GM10266 (cell line): ENCODE results near the gene MPZL1.

Experiments used
- DNase-seq: peaks from one replicate; pipeline ENCODE4 v3.0.0; 2012; ENCODE audit errors: extremely low spot score
- CTCF ChIP-seq: IDR thresholded peaks from 2 replicates; pipeline ENCODE4 v1.5.1; 2012; ENCODE audit warnings: mild to moderate bottlenecking, low read depth; ENCODE audit not compliant: control insufficient read depth, insufficient read depth; ENCODE audit errors: missing control alignments

MPZL1 gene

GRCh38 chr1:167744901-167745300 is 23.1 kb downstream of the MPZL1 start:
- TF ChIP-seq CTCF, result no peak

DNA sequence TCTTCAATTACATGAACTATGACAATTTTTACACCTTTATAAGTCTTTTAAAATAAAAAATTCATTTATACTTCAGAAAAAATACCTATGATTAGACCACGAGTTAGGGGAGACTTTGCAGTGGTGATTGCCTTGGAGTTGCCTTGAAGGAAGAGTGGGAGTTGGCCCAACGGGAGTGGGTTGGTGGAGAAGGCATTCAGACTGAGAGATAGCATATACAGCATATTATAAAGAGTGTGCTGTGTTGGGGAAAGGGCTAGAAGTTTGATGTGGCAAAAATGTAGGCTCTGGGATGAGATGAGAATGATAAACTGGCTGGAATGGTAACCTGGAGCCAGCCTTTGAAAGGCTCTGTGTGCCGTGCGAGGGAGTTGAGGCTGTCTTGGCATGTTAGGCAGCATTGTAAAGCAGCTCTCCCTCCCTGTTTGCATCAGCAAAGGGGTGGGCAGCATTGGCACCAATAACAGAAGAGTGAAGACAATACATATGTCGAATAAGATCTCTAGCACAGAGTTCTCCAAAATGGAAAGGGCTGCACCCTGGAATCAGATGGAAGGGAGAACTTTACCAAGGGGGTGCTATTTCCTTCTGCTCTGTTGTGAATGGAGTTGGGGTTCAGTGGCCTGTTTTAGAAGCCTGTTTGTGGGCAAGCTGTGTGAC is 24.4 kb downstream of the MPZL1 start:
- no peak for DNase-seq
- TF ChIP-seq CTCF, result no peak

More at GRCh38 chr1:167744901-167745300, 23.1 kb downstream of the MPZL1 start:
- no peak for DNase-seq

DNA sequence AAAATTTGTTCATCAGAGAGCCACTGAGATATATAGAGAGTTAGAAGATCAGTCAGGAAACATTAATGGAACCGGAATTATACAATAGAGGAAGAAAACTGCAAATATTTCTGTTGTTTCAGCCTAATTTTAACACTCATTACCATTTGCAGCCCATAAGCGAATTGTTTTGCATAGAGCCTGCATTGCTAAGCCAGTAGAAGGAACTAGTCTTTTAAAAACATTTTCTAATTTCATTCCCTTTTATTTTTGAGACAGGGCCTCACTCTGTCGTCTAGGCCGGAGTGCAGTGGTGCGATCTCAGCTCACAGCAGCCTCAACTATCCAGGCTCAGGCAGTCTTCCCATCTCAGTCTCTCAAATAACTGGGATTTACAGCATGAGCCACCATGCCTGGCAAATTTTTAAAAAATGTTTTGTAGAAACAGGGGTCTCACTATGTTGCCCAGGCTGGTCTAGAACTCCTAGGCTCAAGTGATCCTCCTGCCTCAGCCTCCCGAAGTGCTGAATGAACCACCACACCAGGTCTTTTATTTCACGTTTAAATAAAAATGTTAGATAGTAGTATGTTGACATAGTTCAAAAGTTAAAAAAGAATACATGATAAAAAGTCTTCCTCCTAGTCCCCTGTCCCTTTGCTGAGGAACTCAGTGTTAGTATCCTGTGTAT is 25.3 kb downstream of the MPZL1 start:
- no peak for DNase-seq
- TF ChIP-seq CTCF, result no peak

DNA sequence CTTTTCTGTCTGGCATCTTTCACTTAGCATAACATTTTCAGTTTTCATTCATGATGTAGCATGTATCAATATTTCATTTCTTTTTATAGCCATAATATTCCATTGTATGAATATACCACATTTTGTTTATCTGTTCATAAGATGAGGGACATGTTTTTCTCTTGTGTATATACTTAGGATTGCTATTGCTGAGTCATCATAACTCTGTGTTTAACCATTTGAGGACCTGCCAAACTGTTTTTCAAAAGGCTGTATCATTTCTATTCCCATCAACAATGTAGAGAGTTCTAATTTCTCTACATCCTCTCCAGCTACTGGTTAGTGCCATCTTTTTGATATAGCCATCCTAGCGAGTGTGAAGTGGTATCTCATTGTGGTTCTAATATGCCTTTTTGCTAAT is 26.2 kb downstream of the MPZL1 start:
- no peak for TF ChIP-seq CTCF
- DNase-seq, result no peak

DNA sequence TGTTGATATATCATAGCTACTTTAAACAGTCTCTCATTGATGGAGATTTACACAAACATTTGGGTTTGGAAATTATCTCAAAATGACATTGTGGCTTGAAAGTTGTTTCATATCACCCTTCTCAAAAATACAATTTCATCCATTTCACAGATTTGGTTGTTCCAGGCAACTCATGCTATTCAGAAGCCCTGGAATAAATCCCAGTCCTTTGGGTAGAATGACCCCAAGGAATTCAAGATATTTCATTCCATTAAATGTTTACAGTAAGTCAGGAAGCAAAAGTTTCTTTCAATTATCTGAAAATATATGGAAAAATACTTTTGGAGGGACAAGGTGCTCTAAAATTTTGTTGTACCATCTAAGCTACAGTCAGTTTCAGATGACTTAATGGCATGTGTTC is 27.1 kb downstream of the MPZL1 start:
- no peak for DNase-seq
- TF ChIP-seq CTCF, result no peak

DNA sequence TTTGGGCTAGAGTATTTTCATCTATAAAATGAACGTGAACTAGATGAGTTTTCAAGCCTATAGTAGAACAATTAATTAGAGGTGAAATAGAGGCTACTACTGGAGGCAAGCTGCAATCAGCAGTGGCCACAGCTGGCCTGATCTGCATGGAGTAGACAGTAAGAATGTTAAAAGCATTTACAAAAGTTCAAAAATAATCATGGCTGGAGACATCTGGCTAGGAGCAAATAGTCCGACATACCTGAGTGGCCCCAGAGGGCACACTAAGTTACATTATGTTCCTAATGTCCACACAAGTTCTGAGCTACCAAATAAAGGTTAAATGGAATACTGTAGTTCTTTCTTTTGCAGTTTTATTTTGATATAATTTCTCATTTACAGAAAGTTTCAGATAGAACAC is 28.0 kb downstream of the MPZL1 start:
- DNase-seq, result no peak
- TF ChIP-seq CTCF, result no peak

DNA sequence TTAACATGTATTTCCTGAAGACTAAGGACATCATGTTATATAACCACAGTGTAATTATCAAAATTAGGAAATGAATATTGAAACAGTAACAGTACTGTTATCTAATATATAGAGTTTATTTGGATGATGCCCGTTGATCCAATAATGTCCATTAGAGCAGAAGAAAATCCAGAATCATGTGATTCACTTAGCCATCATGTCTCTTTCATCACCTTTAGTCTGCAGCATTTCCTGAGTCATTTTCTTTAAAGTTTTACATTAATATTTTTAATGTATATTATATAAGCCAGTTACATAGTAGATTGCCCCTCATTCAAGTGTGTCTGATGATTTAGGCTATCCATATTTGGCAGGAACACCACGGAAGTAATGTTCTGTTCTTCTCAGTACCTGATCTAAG is 28.9 kb downstream of the MPZL1 start:
- no peak for DNase-seq
- no peak for TF ChIP-seq CTCF
